ENCODE measurements around the gene EPHB1.

Gene EPHB1

DNA sequence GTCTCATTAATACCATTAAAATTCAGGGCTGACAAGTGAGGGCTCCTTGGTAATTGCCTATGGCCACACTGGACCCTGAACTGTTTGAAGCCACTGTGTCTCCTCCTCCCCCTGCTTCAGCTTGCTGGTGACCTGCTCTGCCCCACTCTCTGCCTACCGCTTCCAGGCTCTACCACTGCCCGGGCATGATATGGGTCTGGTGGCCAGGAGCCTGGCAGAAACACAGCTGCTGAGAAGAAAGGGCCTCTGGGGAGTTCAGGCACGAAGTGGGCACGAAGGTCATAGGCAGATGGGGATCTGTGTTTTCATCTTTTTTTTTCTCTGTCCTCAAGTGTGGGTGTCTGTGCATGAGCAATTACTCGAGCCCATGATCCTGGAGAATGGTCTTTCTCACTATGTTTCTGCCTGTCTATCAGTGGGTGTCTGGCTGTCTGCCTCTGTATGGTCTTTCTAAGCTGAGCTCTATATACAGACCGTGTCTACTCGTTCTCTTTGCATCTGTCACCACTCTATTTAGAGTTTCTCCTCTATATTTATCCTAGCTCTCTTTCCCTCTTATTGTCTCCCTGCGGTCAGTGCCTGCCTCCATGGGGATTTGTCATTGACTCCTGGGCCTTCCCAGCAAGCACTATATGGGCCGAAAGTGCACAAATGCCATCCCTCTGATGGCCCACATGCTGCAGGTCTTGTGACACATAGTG lies 42.1 kb upstream of the EPHB1 start:
- no peaks in the 10 kb centered on the region for H3K27me3 ChIP-seq
- TF ChIP-seq, protein P1, sequence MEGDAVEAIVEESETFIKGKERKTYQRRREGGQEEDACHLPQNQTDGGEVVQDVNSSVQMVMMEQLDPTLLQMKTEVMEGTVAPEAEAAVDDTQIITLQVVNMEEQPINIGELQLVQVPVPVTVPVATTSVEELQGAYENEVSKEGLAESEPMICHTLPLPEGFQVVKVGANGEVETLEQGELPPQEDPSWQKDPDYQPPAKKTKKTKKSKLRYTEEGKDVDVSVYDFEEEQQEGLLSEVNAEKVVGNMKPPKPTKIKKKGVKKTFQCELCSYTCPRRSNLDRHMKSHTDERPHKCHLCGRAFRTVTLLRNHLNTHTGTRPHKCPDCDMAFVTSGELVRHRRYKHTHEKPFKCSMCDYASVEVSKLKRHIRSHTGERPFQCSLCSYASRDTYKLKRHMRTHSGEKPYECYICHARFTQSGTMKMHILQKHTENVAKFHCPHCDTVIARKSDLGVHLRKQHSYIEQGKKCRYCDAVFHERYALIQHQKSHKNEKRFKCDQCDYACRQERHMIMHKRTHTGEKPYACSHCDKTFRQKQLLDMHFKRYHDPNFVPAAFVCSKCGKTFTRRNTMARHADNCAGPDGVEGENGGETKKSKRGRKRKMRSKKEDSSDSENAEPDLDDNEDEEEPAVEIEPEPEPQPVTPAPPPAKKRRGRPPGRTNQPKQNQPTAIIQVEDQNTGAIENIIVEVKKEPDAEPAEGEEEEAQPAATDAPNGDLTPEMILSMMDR (IDR thresholded peaks at IDR 0.05; ENCODE audit: low read depth, low read length), result no peak
- no peaks in the 10 kb centered on the region for H3K9me3 ChIP-seq
- no peak for DNase-seq
- H3K4me1 ChIP-seq, result no peaks in the 10 kb centered on the region
- H3K4me3 ChIP-seq (ENCODE audit: low read depth, low read length), result no peak overlapping the region
- no peaks in the 10 kb centered on the region for H3K36me3 ChIP-seq

DNA sequence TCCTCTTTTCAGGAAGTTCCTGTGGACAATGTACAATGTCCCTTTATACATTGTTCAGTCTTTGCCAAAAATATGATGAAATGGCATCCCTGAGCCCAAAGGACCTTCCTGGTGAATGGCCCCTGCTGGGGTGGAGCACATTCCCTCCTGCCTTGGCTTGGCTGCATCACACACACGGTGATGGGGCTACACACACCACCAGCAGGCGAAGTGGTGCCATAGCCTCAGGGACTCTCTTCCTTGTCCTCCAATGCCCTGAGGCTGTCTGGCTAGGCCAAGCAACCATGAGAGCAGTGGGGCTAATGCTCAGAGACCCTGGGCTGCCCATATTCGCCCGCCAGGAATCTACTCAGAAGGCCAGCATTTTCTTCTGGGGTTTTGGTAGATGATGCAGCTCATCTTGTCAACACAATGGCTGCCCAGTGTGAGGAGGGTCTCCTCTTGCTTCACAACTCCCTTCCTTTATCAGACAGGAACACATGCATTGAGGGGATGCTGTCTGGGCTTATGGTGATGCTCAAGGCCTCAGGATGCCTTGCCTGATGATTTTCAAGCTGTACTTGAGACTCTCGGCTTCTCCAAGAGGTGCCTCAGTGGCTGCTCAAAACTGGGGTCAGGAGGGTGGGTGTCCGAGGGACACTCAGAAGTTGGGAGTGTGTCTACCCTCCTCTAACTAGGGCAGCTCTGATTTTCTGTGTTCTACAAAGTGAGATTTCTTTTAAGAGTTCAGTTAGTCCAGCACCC lies 40.9 kb upstream of the EPHB1 start:
- H3K4me1 ChIP-seq, result no peaks in the 10 kb centered on the region
- TF ChIP-seq, protein P1 (IDR thresholded peaks at IDR 0.05; ENCODE audit: low read depth, low read length), result no peak
- H3K36me3 ChIP-seq, result no peaks in the 10 kb centered on the region
- DNase-seq, result no peak
- H3K9me3 ChIP-seq, result no peaks in the 10 kb centered on the region
- H3K4me3 ChIP-seq (ENCODE audit: low read depth, low read length), result no peak overlapping the region
- no peaks in the 10 kb centered on the region for H3K27me3 ChIP-seq

DNA sequence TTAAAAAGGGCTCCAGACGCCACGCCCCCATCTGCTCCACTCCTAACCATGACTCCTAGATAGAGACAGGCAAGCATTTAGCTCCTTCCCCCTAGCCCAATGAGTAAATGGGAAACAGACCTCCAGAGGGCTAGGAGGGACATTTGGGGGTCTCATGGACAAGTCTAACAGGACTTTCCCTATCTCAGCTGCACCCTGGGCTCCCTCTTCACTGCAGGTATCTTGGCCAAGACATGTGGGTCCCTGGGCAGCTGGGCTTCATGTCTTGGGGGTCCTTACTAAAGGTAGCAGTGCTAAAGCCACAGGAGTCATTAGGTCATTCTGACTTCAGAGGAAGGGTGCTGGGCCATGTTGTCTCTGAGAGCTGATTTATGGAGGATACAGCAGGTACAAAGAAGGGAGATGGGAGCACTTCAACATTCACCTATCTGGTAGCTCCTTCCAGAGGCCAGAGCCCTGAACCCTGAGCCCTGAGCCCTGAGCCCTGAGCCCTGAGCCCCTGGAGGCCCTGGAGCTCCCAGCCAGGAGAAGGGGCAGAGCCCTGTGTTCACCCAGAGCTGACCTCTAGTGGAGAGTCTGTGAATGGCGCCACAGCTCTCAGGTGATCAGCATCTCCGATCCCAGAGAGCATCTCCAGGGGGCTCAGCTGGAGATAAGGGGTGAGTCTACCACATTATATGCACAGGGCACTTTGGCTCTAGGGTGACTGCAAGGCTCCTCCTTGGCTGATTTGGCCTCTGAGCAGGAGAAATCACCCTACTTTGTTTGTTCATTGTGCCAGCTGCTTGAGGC lies 40.1 kb upstream of the EPHB1 start:
- DNase-seq, result peak; percentile 60
- Histone ChIP-seq H3K27me3 (no peaks in the 10 kb centered on the region), H3K36me3 (no peaks in the 10 kb centered on the region), H3K9me3 (no peaks in the 10 kb centered on the region), H3K4me3 (ENCODE audit: low read depth, low read length) (no peak overlapping the region), H3K4me1 (no peaks in the 10 kb centered on the region)
- TF ChIP-seq, protein P1 (IDR thresholded peaks at IDR 0.05; ENCODE audit: low read depth, low read length), result peak; percentile 76

DNA sequence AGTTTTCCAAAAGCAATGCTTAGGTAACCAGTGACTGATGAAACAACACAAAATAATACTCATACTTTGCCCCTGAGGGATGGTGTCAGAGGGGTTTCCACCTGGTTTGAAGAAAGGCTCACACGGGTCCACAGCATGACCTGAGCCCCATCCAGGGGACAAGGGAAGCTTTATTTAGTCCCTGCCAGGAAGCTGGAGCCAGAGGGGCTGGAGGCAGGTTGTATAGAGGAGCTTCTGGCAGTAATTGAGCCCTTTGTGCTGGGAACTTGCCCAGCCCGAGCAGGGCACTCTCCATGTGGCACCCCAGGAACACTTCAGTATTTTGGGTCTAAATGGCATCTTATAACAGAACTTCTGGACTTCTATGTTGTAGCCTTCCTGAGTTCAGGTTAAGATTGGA lies 39.2 kb upstream of the EPHB1 start:
- Histone ChIP-seq H3K4me1 (no peaks in the 10 kb centered on the region), H3K9me3 (no peaks in the 10 kb centered on the region), H3K4me3 (ENCODE audit: low read depth, low read length) (no peak overlapping the region), H3K27me3 (no peaks in the 10 kb centered on the region), H3K36me3 (no peaks in the 10 kb centered on the region)
- TF ChIP-seq, protein P1 (IDR thresholded peaks at IDR 0.05; ENCODE audit: low read depth, low read length), result no peak
- no peak for DNase-seq

DNA sequence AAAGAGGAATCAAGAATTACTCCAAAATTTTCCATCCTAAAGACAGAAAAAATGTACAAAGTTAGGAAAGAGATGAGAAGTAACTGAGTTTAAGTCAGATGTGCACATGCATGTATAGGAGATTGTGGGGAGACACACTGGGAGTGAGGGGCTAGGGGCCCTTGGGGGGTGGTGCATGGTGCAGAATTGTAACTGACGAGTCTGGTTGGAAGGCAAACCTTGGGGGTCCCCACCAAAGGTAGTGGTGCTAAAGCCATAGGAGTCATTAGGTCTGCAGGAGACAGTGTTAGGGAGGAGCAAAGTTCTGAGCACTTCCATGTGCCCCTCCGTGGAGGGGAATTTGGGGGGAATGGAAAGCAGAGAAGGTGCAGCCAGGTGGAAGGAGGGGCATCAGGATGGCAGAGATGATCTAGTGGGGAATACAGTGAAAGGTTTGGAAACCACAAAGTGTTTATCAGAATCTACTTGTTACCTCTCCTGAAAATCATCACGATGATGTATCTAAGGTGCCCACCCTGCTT lies 37.5 kb upstream of the EPHB1 start:
- Histone ChIP-seq H3K36me3 (no peaks in the 10 kb centered on the region), H3K4me1 (no peaks in the 10 kb centered on the region), H3K4me3 (ENCODE audit: low read depth, low read length) (no peak overlapping the region), H3K27me3 (no peaks in the 10 kb centered on the region), H3K9me3 (no peaks in the 10 kb centered on the region)
- TF ChIP-seq, protein P1 (IDR thresholded peaks at IDR 0.05; ENCODE audit: low read depth, low read length), result no peak
- no peak for DNase-seq
